ENCODE measurements around the gene CDH7.

CDH7 gene

GRCh38 chr18:65907281-65907680 is 156.5 kb downstream of the CDH7 start:
- H3K27ac ChIP-seq, result no peak overlapping the region
- TF ChIP-seq CTCF (IDR thresholded peaks at IDR 0.05), result no peak
- H3K4me3 ChIP-seq (ENCODE audit: low read depth in 1 of 2, low read length in 1 of 2), result no peak overlapping the region

GRCh38 chr18:65919018-65919417 is 168.2 kb downstream of the CDH7 start:
- Histone ChIP-seq H3K4me3 (ENCODE audit: low read depth in 1 of 2, low read length in 1 of 2) (no peak overlapping the region), H3K4me1 (ENCODE audit: control insufficient read depth in 1 of 2, insufficient read depth in 1 of 2, low read depth in 1 of 2, low read length in 1 of 2) (no peaks in the 10 kb centered on the region), H3K36me3 (no peaks in the 10 kb centered on the region), H3K9me3 (no peaks in the 10 kb centered on the region), H3K27ac (no peak overlapping the region), H3K27me3 (no peaks in the 10 kb centered on the region)
- no peak for TF ChIP-seq CTCF (IDR thresholded peaks at IDR 0.05)

More at GRCh38 chr18:65907281-65907680, 156.5 kb downstream of the CDH7 start:
- no peaks in the 10 kb centered on the region for H3K4me1 ChIP-seq (ENCODE audit: control insufficient read depth in 1 of 2, insufficient read depth in 1 of 2, low read depth in 1 of 2, low read length in 1 of 2)
- no peaks in the 10 kb centered on the region for H3K27me3 ChIP-seq
- no peaks in the 10 kb centered on the region for H3K9me3 ChIP-seq
- H3K36me3 ChIP-seq, result no peaks in the 10 kb centered on the region

DNA sequence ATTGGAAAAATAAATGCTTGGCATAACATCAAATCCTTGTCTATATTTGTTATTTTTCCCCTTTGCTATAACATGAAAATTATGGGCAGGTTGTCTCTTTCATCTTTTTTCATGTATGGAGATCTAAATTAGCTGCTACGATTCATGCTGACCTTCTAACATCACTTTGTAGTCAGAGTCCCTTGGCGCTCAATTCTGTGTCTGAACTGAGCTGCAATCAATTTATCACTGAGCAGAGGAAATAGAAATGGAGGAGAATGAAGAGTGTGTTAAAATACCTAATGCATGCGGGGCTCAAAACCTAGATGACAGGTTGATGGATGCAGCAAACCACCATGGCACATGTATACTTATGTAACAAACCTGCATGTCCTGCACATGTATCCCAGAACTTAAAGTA is 168.9 kb downstream of the CDH7 start:
- H3K27ac ChIP-seq, result no peak overlapping the region
- H3K4me1 ChIP-seq (ENCODE audit: control insufficient read depth in 1 of 2, insufficient read depth in 1 of 2, low read depth in 1 of 2, low read length in 1 of 2), result no peaks in the 10 kb centered on the region
- no peak overlapping the region for H3K4me3 ChIP-seq (ENCODE audit: low read depth in 1 of 2, low read length in 1 of 2)
- no peaks in the 10 kb centered on the region for H3K9me3 ChIP-seq
- TF ChIP-seq CTCF (IDR thresholded peaks at IDR 0.05), result no peak
- H3K36me3 ChIP-seq, result no peaks in the 10 kb centered on the region
- H3K27me3 ChIP-seq, result no peaks in the 10 kb centered on the region

GRCh38 chr18:65922103-65922502 is 171.3 kb downstream of the CDH7 start:
- H3K27ac ChIP-seq, result no peak overlapping the region
- H3K4me3 ChIP-seq (ENCODE audit: low read depth in 1 of 2, low read length in 1 of 2), result no peak overlapping the region
- H3K36me3 ChIP-seq, result no peaks in the 10 kb centered on the region
- TF ChIP-seq CTCF (IDR thresholded peaks at IDR 0.05), result no peak
- H3K27me3 ChIP-seq, result no peaks in the 10 kb centered on the region
- no peaks in the 10 kb centered on the region for H3K9me3 ChIP-seq
- no peaks in the 10 kb centered on the region for H3K4me1 ChIP-seq (ENCODE audit: control insufficient read depth in 1 of 2, insufficient read depth in 1 of 2, low read depth in 1 of 2, low read length in 1 of 2)

GRCh38 chr18:65924904-65925303 is 174.1 kb downstream of the CDH7 start:
- Histone ChIP-seq H3K27me3 (no peaks in the 10 kb centered on the region), H3K4me3 (ENCODE audit: low read depth in 1 of 2, low read length in 1 of 2) (no peak overlapping the region), H3K4me1 (ENCODE audit: control insufficient read depth in 1 of 2, insufficient read depth in 1 of 2, low read depth in 1 of 2, low read length in 1 of 2) (no peaks in the 10 kb centered on the region), H3K9me3 (no peaks in the 10 kb centered on the region), H3K27ac (no peak overlapping the region), H3K36me3 (no peaks in the 10 kb centered on the region)
- no peak for TF ChIP-seq CTCF (IDR thresholded peaks at IDR 0.05)

- no peaks in the 10 kb centered on the region for H3K36me3 ChIP-seq
- H3K27me3 ChIP-seq, result no peaks in the 10 kb centered on the region
- no peak for TF ChIP-seq CTCF (IDR thresholded peaks at IDR 0.05)
- no peaks in the 10 kb centered on the region for H3K9me3 ChIP-seq
- H3K27ac ChIP-seq, result no peak overlapping the region
- no peak overlapping the region for H3K4me3 ChIP-seq (ENCODE audit: low read depth in 1 of 2, low read length in 1 of 2)
- no peaks in the 10 kb centered on the region for H3K4me1 ChIP-seq (ENCODE audit: control insufficient read depth in 1 of 2, insufficient read depth in 1 of 2, low read depth in 1 of 2, low read length in 1 of 2)
Observed at GRCh38 chr18:65934874-65935273, 184.1 kb downstream of the CDH7 start.

Data from neutrophil (primary cell).